B cell (primary cell): ENCODE results near the gene LCN2. TPM values are rescaled to one million over a fixed set of nuclear protein-coding genes. Genes with fewer than 3 reads are reported as not detected.

ENCODE experiments used
- ATAC-seq: fragments of 200-7000 bp; cut with Tn5 transposase; one replicate; pipeline ENCODE4 v1.10.0; 2021; ENCODE audit warnings: low read depth, mild to moderate bottlenecking, moderate number of reproducible peaks, moderate library complexity
- CTCF ChIA-PET: fragments of 350-600 bp; sonication (Branson Sonifier 250); formaldehyde crosslinking; loops from one replicate; lab custom pipeline; 2021; ENCODE audit warnings: antibody characterized with exemption, inconsistent platforms; lab: Charles Lee
- POLR2A ChIA-PET: fragments of 350-600 bp; sonication (Branson Sonifier 250); formaldehyde crosslinking; loops from one replicate; lab custom pipeline; 2021; ENCODE audit warnings: antibody characterized with exemption; lab: Charles Lee
- DNase-seq: peaks from one replicate; pipeline ENCODE4 v3.0.0; 2013
- H2AFZ ChIP-seq: 2 replicates; pipeline ENCODE4 v1.6.1; 2012; ENCODE audit warnings: mild to moderate bottlenecking, low read depth, low read length; ENCODE audit not compliant: insufficient read depth, poor library complexity, severe bottlenecking
- H3K27ac ChIP-seq, 2 donors: 1 replicate in 1 of 2; 2 replicates in 1 of 2; pipeline ENCODE4 v1.5.1; 2012 to 2013; ENCODE audit warnings: low read length in 2 of 2, mild to moderate bottlenecking in 2 of 2, moderate library complexity in 1 of 2
- H3K27me3 ChIP-seq, 4 experiments: fragments of 200-600 bp in 1 of 4; sonication (generic) in 1 of 4; replicated peaks in 1 of 4; 1 replicate in 2 of 4; 2 replicates in 2 of 4; pipeline versions ENCODE4 v1.6.1 to v1.7.0; 2013 to 2016; ENCODE audit warnings: low read length in 3 of 4, mild to moderate bottlenecking in 2 of 4, mixed read lengths in 1 of 4, moderate library complexity in 1 of 4; ENCODE audit not compliant: insufficient read depth in 4 of 4, control insufficient read depth in 3 of 4; ENCODE audit errors: control extremely low read depth in 1 of 4
- H3K36me3 ChIP-seq, 2 experiments: replicated peaks in 1 of 2; 1 replicate in 1 of 2; 2 replicates in 1 of 2; pipeline versions ENCODE4 v1.6.1 to v1.7.1; 2013; ENCODE audit warnings: low read length in 1 of 2; ENCODE audit not compliant: insufficient read depth in 2 of 2, control insufficient read depth in 1 of 2; ENCODE audit errors: control extremely low read depth in 1 of 2, extremely low read depth in 1 of 2
- H3K4me1 ChIP-seq, 2 donors: fragments of 200-600 bp in 1 of 2; sonication (generic) in 1 of 2; 1 replicate in 1 of 2; 2 replicates in 1 of 2; pipeline versions ENCODE4 v1.5.1 to v1.6.1; 2013 to 2017; ENCODE audit warnings: low read length in 2 of 2; ENCODE audit not compliant: control insufficient read depth in 2 of 2, insufficient read depth in 2 of 2
- H3K4me2 ChIP-seq: replicated peaks from 2 replicates; pipeline ENCODE3; 2012; ENCODE audit warnings: mild to moderate bottlenecking, low read depth, low read length; ENCODE audit not compliant: poor library complexity, severe bottlenecking
- H3K4me3 ChIP-seq, 5 experiments: fragments of 200-600 bp in 1 of 5; sonication (generic) in 1 of 5; 1 replicate in 3 of 5; 2 replicates in 2 of 5; pipeline versions ENCODE4 v1.5.1 to v1.7.0; 2011 to 2016; ENCODE audit warnings: low read length in 4 of 5, mild to moderate bottlenecking in 4 of 5, low read depth in 2 of 5, control low read depth in 1 of 5, moderate library complexity in 1 of 5; ENCODE audit not compliant: insufficient read depth in 1 of 5; ENCODE audit errors: control extremely low read depth in 1 of 5, extremely low read depth in 1 of 5
- H3K79me2 ChIP-seq: fragments of 200-600 bp; sonication (generic); one replicate; pipeline ENCODE4 v1.6.0; 2016; ENCODE audit warnings: low read length; ENCODE audit not compliant: control insufficient read depth, insufficient read depth
- H3K9ac ChIP-seq: fragments of 200-600 bp; sonication (generic); 2 replicates; pipeline ENCODE4 v1.6.1; 2017; ENCODE audit warnings: mild to moderate bottlenecking, low read length, moderate library complexity
- H3K9me3 ChIP-seq, 3 donors: one replicate each; pipeline versions ENCODE4 v1.6.1 to v1.7.1; 2013; ENCODE audit warnings: low read length in 2 of 3; ENCODE audit not compliant: control insufficient read depth in 2 of 3, insufficient read depth in 1 of 3; ENCODE audit errors: control extremely low read depth in 1 of 3
- H4K20me1 ChIP-seq: 2 replicates; pipeline ENCODE4 v1.6.0; 2012; ENCODE audit warnings: mild to moderate bottlenecking, low read length; ENCODE audit not compliant: insufficient read depth, control insufficient read depth, poor library complexity, severe bottlenecking
- H3K27ac Mint-ChIP-seq: one replicate; pipeline ENCODE4 v1.8.0; 2021; ENCODE audit warnings: mixed read lengths
- H3K27me3 Mint-ChIP-seq: one replicate; pipeline ENCODE4 v1.8.0; 2021; ENCODE audit warnings: mixed read lengths
- H3K4me1 Mint-ChIP-seq: one replicate; pipeline ENCODE4 v1.8.0; 2021; ENCODE audit warnings: mixed read lengths
- H3K4me3 Mint-ChIP-seq: one replicate; pipeline ENCODE4 v1.8.0; 2021; ENCODE audit warnings: mixed read lengths
- H3K9me3 Mint-ChIP-seq: one replicate; pipeline ENCODE4 v1.8.0; 2022; ENCODE audit warnings: mixed read lengths; ENCODE audit not compliant: insufficient read depth
- CTCF ChIP-seq: fragments of 200-600 bp; IDR thresholded peaks from one replicate; pipeline ENCODE4 v1.8.0; 2022; ENCODE audit warnings: antibody characterized with exemption, mild to moderate bottlenecking
- EZH2 ChIP-seq: IDR thresholded peaks from 2 replicates; pipeline ENCODE4 v1.6.1; 2012; ENCODE audit warnings: borderline replicate concordance, low read depth, mild to moderate bottlenecking, moderate library complexity, low read length; ENCODE audit not compliant: insufficient read depth, poor library complexity, severe bottlenecking
- WGBS: methylation state at CpG from one replicate; pipeline ENCODE4 v1.1.5; 2013; ENCODE audit warnings: missing lambda C conversion rate; ENCODE audit not compliant: insufficient coverage; 5-methylcytosine and 5-hydroxymethylcytosine counted together
- intact Hi-C: fragments of 100-400 bp; cut with micrococcal nuclease; formaldehyde crosslinking; loops from one replicate; pipeline ENCODE4 v1.10.0; 2022
- polyA plus RNA-seq: library from polyadenylated mRNA; depleted of rRNA; stranded (reverse); fragments of >200 nt; gene quantifications from 2 replicates; pipeline ENCODE4 v1.2.3, GENCODE V29; 2012
- total RNA-seq, 2 donors: library from RNA; stranded (reverse); fragments of 120-200 nt in 1 of 2; gene quantifications; 1 replicate in 1 of 2; 2 replicates in 1 of 2; pipeline versions ENCODE4 v1.2.3 to v1.2.4, GENCODE V29; 2013 to 2022

Gene LCN2
- total and polyA plus RNA-seq, 2 donors (not counting 1 experiment from before 2014, with no cell fraction given): not detected

- peaks cover 6 to 43% of the 10 kb centered on the region in 2 experiments for H3K36me3 ChIP-seq
- H3K27me3 Mint-ChIP-seq: no peaks in the 10 kb centered on the region
- peaks cover 6% of the 10 kb centered on the region for H3K79me2 ChIP-seq
- H3K27ac Mint-ChIP-seq: no peak overlapping the region
- intact Hi-C loops: no loop called here
- POLR2A ChIA-PET: interaction anchor here (0.9 kb wide), 1 partner anchor 9 kb away, joined by 3 read pairs; no protein-coding TSS in a partner anchor
- H3K4me2 ChIP-seq: no peak overlapping the region
- H3K9me3 ChIP-seq: no peaks in the 10 kb centered on the region
- H3K4me3 Mint-ChIP-seq: no peak overlapping the region
- H3K27ac ChIP-seq: no peak overlapping the region
- 96% methylated on average over 6 of the region's 8 CpGs for WGBS
- H3K9me3 Mint-ChIP-seq: no peaks in the 10 kb centered on the region
- TF ChIP-seq EZH2 (no peak), CTCF (no peak)
- H3K27me3 ChIP-seq: no peaks in the 10 kb centered on the region
- no peaks in the 10 kb centered on the region for H3K4me1 Mint-ChIP-seq
- H3K9ac ChIP-seq: no peak overlapping the region
- H3K4me3 ChIP-seq: no peak overlapping the region
- H3K4me1 ChIP-seq: no peaks in the 10 kb centered on the region
- ATAC-seq: no peak
- CTCF ChIA-PET: no interaction called here
- no peaks in the 10 kb centered on the region for H4K20me1 ChIP-seq
- H2AFZ ChIP-seq: no peak overlapping the region
- no peak for DNase-seq
Observed at GRCh38 chr9:128169925-128170324, 20.7 kb downstream of the LCN2 start.

DNA sequence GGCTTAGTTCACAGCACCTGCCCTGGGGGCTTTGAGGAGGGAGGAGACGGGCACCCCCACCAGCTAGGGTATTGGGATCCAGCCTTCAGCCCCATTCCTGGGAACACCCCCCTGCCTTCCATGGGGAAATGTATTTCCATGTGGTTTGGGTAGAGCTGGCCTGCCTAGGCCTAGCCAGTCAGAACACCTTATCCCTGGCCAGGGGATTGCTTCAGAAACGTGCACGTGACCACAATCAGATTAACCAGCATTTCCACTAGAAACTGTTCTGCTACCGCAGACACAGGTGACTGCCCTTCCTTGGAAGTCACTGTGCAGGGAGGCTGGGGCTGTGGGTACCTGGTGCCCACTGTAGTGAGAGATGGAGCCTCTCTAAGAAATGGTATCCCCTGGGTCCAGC lies 24.8 kb downstream of the LCN2 start:
- H3K36me3 ChIP-seq: peaks cover 2 to 53% of the 10 kb centered on the region in 2 experiments
- ATAC-seq (no peak), DNase-seq (no peak)
- ChIA-PET CTCF (no interaction called here), POLR2A (no interaction called here)
- Mint-ChIP-seq H3K4me1 (no peaks in the 10 kb centered on the region), H3K27me3 (no peaks in the 10 kb centered on the region), H3K27ac (no peak overlapping the region), H3K4me3 (no peak overlapping the region), H3K9me3 (no peaks in the 10 kb centered on the region)
- TF ChIP-seq EZH2: no peak
- no peak for TF ChIP-seq CTCF
- intact Hi-C loops: no loop called here
- WGBS: no CpG with 5 or more reads among the region's 4 CpGs
- no peak overlapping the region for H3K27ac ChIP-seq
- H3K27me3 ChIP-seq: no peaks in the 10 kb centered on the region
- no peaks in the 10 kb centered on the region for H3K4me1 ChIP-seq
- no peaks in the 10 kb centered on the region for H4K20me1 ChIP-seq
- H3K4me3 ChIP-seq: no peak overlapping the region
- H2AFZ ChIP-seq: no peak overlapping the region
- peaks cover 0 to 6% (median 0%) of the 10 kb centered on the region in 3 donors for H3K9me3 ChIP-seq
- no peak overlapping the region for H3K9ac ChIP-seq
- peaks cover 6% of the 10 kb centered on the region for H3K79me2 ChIP-seq
- H3K4me2 ChIP-seq: no peak overlapping the region
